Measurements from ENCODE around the gene ZNF571.
A peak's percentile ranks its signal among the peaks of the same experiment; 100 is the strongest.

Gene ZNF571

DNA sequence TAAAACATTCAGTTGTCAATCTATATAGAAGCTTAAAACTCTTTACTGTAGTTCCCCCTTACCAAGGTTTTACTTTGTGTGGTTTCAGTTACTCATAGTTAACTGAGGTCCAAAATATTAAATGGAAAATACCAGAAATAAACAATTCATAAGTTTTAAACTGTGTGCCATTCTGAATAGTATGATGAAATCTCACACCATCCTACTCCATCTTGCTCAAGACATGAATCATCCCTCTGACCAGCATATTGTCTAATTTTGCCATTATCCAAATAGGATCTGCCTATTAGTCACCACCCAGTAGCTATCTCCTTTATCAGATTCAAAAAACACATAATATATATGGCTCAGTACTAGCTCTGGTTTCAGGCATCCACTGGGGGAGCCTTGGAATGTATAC, 22.4 kb downstream of the ZNF571 start:
- H3K4me3 ChIP-seq (ENCODE audit: low read depth, low read length) = no peak overlapping the region
- TF ChIP-seq, protein P1, sequence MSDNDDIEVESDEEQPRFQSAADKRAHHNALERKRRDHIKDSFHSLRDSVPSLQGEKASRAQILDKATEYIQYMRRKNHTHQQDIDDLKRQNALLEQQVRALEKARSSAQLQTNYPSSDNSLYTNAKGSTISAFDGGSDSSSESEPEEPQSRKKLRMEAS (IDR thresholded peaks at IDR 0.05; ENCODE audit: low read depth, low read length) = no peak
- no peak for TF ChIP-seq POLR2A (IDR thresholded peaks at IDR 0.05; ENCODE audit: extremely low read depth, insufficient read length)
- TF ChIP-seq, protein P2, sequence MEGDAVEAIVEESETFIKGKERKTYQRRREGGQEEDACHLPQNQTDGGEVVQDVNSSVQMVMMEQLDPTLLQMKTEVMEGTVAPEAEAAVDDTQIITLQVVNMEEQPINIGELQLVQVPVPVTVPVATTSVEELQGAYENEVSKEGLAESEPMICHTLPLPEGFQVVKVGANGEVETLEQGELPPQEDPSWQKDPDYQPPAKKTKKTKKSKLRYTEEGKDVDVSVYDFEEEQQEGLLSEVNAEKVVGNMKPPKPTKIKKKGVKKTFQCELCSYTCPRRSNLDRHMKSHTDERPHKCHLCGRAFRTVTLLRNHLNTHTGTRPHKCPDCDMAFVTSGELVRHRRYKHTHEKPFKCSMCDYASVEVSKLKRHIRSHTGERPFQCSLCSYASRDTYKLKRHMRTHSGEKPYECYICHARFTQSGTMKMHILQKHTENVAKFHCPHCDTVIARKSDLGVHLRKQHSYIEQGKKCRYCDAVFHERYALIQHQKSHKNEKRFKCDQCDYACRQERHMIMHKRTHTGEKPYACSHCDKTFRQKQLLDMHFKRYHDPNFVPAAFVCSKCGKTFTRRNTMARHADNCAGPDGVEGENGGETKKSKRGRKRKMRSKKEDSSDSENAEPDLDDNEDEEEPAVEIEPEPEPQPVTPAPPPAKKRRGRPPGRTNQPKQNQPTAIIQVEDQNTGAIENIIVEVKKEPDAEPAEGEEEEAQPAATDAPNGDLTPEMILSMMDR (IDR thresholded peaks at IDR 0.05; ENCODE audit: low read depth, low read length) = no peak
- TF ChIP-seq MYC (IDR thresholded peaks at IDR 0.05; ENCODE audit: low read depth, low read length) = no peak
- peak; percentile 28 for DNase-seq (ENCODE audit: low read depth)

DNA sequence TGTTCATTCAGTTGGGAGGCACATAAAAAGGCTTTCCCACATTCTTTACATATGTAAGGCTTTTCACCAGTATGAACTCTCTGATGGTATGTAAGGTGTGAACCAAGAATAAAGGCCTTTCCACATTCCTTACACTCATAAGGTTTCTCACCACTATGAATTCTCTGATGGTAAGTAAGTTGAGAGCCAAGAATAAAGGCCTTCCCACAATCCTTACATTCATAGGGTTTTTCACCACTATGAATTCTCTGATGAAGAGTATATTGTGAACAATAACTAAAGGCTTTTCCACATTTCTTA, 29.3 kb downstream of the ZNF571 start:
- TF ChIP-seq POLR2A (IDR thresholded peaks at IDR 0.05; ENCODE audit: extremely low read depth, insufficient read length) (no peak), MYC (IDR thresholded peaks at IDR 0.05; ENCODE audit: low read depth, low read length) (no peak)
- TF ChIP-seq, protein P2 (IDR thresholded peaks at IDR 0.05; ENCODE audit: low read depth, low read length) = no peak
- TF ChIP-seq, protein P1 (IDR thresholded peaks at IDR 0.05; ENCODE audit: low read depth, low read length) = no peak
- DNase-seq (ENCODE audit: low read depth) = no peak
- no peak overlapping the region for H3K4me3 ChIP-seq (ENCODE audit: low read depth, low read length)

DNA sequence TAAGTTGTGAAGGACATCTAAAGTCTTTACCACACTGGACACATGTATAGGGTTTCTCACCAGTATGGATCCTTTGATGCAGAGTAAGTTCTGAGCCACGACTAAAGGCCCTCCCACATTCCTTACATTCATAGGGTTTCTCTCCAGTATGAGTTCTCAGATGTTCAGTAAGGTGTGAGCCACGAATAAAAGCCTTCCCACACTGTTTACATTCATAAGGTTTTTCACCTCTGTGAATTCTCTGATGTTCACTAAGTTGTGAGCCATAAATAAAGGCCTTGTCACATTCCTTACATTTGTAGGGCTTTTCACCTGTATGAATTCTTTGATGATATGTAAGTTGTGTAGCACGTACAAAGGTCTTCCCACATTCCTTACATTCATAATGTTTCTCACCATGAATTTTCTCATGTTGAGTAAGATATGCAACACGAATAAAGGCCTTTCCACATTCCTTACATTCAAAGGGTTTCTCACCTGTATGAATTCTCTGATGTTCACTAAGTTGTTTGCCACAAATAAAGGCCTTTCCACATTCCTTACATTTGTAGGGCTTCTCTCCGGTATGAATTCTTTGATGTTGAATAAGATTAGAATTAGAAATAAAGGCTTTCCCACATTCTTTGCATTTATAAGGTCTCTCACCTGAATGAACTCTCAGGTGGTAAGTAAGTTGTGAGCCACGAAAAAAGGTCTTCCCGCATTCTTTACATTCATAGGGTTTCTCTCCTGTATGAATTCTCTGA, 29.8 kb downstream of the ZNF571 start:
- no peak for TF ChIP-seq MYC (IDR thresholded peaks at IDR 0.05; ENCODE audit: low read depth, low read length)
- no peak overlapping the region for H3K4me3 ChIP-seq (ENCODE audit: low read depth, low read length)
- DNase-seq (ENCODE audit: low read depth) = peak; percentile 2

DNA sequence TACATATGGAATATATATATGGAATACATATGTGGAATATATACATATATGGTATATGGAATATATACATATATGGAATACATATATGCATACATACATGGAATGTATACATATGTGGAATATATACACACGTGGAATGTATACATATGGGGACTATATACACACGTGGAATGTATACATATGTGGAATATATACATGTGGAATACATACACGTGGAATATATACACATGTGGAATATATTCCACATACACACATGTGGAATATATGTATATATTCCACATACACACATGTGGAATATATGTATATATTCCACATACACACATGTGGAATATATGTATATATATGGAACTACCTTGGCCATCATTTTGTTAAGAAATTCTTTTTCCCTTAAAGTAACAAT, 31.1 kb downstream of the ZNF571 start:
- no peak for DNase-seq (ENCODE audit: low read depth)
- TF ChIP-seq, protein P1 (IDR thresholded peaks at IDR 0.05; ENCODE audit: low read depth, low read length) = no peak
- no peak for TF ChIP-seq MYC (IDR thresholded peaks at IDR 0.05; ENCODE audit: low read depth, low read length)
- TF ChIP-seq POLR2A (IDR thresholded peaks at IDR 0.05; ENCODE audit: extremely low read depth, insufficient read length) = no peak
- TF ChIP-seq, protein P2 (IDR thresholded peaks at IDR 0.05; ENCODE audit: low read depth, low read length) = no peak
- no peak overlapping the region for H3K4me3 ChIP-seq (ENCODE audit: low read depth, low read length)

DNA sequence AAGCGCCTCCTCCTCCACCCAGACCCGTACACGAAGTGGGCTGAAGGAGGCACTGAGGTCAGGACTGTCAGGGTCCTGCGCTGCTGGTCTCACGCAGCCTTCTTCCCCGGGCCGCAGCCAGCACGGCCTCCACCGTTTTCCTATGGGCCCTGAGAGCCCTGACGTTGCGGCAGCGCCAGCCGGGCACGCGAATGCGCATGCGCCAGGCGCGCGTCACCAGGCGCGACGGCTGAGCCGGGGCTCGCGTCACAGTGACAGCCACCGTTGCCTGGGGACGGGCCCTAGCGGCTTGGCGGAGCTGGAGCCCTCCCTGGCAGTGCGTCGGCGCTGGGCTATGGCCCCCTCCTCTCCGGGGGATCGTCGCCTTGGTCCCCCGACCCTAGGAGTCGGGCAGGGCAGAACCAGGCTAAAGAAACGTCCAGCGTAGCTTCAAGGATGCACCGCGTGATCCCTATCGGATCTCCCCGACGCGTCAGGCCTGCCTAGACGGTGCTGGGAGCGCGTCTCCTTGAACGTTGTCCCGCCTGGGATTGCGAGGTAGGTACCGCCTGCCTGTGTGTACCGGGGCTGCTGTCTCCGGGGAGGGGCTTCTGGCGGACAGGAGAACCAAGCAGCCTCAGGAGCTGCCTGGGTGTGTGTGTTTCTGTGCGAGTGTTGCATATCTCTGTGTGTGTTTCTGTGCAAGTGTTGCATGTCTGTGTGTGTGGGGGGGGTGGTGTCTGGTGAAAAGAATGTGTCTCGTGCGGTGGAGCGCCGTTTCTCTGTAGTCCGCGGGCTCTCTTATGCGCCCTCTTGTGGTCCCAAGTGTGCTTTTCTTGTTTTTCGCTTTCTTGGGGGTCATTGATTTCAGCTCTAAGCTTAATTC, 43.2 kb downstream of the ZNF571 start:
- TF ChIP-seq, protein P1 (IDR thresholded peaks at IDR 0.05; ENCODE audit: low read depth, low read length) = no peak
- TF ChIP-seq MYC (IDR thresholded peaks at IDR 0.05; ENCODE audit: low read depth, low read length) (no peak), POLR2A (IDR thresholded peaks at IDR 0.05; ENCODE audit: extremely low read depth, insufficient read length) (no peak)
- no peak overlapping the region for H3K4me3 ChIP-seq (ENCODE audit: low read depth, low read length)
- peak; percentile 5 for DNase-seq (ENCODE audit: low read depth)

DNA sequence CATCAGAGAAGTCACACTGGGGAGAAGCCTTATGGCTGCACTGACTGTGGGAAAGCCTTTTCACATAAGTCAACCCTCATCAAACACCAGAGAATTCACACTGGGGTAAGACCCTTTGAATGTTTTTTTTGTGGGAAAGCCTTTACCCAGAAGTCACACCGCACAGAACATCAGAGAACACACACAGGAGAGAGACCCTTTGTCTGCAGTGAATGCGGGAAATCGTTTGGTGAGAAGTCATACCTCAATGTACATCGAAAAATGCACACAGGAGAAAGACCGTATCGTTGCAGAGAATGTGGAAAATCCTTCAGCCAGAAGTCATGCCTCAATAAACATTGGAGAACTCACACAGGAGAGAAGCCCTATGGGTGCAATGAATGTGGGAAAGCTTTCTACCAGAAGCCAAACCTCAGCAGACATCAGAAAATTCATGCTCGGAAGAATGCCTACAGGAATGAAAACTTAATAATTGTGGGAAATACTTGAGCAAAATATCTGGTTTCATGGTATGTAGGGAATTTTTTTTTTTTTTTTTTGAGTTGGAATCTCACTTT, 57.1 kb downstream of the ZNF571 start:
- H3K4me3 ChIP-seq (ENCODE audit: low read depth, low read length) = no peak overlapping the region
- no peak for DNase-seq (ENCODE audit: low read depth)
- TF ChIP-seq, protein P2 (IDR thresholded peaks at IDR 0.05; ENCODE audit: low read depth, low read length) = no peak
